ENCODE results near the gene PDGFB.

Gene PDGFB

DNA sequence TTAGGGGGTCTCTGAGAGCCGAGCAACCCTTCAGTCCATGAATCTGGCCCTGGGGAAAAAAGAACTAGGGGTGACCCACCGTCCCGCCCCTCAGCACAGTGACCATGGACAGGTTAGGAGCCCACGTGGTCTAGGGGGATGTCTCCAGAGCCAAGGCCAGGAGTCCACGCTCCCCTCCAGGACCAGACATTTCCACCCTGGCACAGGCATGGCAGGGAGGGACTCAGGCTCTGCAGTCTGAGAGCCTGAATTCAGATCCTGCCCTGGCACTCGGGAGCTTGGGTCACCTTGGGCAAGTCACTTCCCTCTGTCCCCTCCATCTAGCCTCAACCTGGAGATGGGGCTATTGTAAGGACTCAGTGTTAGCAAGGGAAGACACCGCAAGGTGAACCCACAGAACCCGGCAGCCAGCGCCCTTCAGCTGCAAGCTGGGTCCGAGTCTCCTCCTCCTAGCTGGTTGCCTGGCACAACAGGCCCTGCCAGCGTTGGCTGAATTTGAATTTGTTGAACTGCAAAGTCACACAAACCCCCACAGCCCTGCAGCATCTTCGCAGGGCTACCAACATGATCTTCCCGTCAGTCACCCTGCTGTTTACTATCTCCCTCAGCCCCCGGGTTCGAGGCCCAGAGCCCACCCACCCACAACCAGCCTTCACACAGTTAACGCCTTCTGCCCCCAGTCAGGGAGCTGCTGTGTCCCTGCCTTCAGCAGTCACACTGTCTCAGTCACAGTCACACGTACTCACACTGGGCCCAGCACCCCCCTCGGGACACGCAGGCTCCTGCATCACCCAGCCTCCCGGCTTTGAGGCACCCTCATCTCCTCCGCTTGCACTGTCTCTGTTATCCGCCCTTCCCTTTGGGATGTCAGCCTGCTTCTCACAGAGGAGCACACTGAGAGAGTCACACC, 603 bp upstream of the PDGFB start:
- Histone ChIP-seq H3K4me3 (ENCODE audit: low read depth, low read length) (no peak overlapping the region), H3K36me3 (ENCODE audit: insufficient read depth, low read length) (no peaks in the 10 kb centered on the region), H3K79me2 (ENCODE audit: control insufficient read depth, insufficient read depth, low read length, unreplicated experiment) (no peaks in the 10 kb centered on the region), H2AFZ (ENCODE audit: low read length, unreplicated experiment) (no peak overlapping the region), H3K4me1 (ENCODE audit: control insufficient read depth, insufficient read depth, low read length, unreplicated experiment) (no peaks in the 10 kb centered on the region), H3K27me3 (ENCODE audit: insufficient read depth, low read length) (peaks cover 33% of the 10 kb centered on the region; the same call in 1 of the 2 replicates), H3K27ac (ENCODE audit: low read depth, low read length) (no peak overlapping the region)

GRCh38 chr22:39244136-39244495, 666 bp downstream of the PDGFB start:
- Histone ChIP-seq H3K36me3 (ENCODE audit: insufficient read depth, low read length) (no peaks in the 10 kb centered on the region), H3K27me3 (ENCODE audit: insufficient read depth, low read length) (peaks cover 33% of the 10 kb centered on the region; the same call in 1 of the 2 replicates), H3K4me3 (ENCODE audit: low read depth, low read length) (peak overlapping the region; percentile 45), H3K4me1 (ENCODE audit: control insufficient read depth, insufficient read depth, low read length, unreplicated experiment) (no peaks in the 10 kb centered on the region), H2AFZ (ENCODE audit: low read length, unreplicated experiment) (no peak overlapping the region), H3K27ac (ENCODE audit: low read depth, low read length) (no peak overlapping the region), H3K79me2 (ENCODE audit: control insufficient read depth, insufficient read depth, low read length, unreplicated experiment) (no peaks in the 10 kb centered on the region)

- Histone ChIP-seq H3K4me1 (ENCODE audit: control insufficient read depth, insufficient read depth, low read length, unreplicated experiment) (no peaks in the 10 kb centered on the region), H3K79me2 (ENCODE audit: control insufficient read depth, insufficient read depth, low read length, unreplicated experiment) (no peaks in the 10 kb centered on the region), H3K27ac (ENCODE audit: low read depth, low read length) (no peak overlapping the region), H3K36me3 (ENCODE audit: insufficient read depth, low read length) (no peaks in the 10 kb centered on the region), H2AFZ (ENCODE audit: low read length, unreplicated experiment) (no peak overlapping the region), H3K27me3 (ENCODE audit: insufficient read depth, low read length) (peaks cover 33% of the 10 kb centered on the region; the same call in 1 of the 2 replicates), H3K4me3 (ENCODE audit: low read depth, low read length) (peak overlapping the region; percentile 49; the same call in 1 of the 2 replicates)
These were observed 1.2 kb downstream of the PDGFB start for GRCh38 chr22:39243439-39244135.

GRCh38 chr22:39242595-39243438, 2.0 kb downstream of the PDGFB start:
- Histone ChIP-seq H3K36me3 (ENCODE audit: insufficient read depth, low read length) (no peaks in the 10 kb centered on the region), H3K79me2 (ENCODE audit: control insufficient read depth, insufficient read depth, low read length, unreplicated experiment) (no peaks in the 10 kb centered on the region), H2AFZ (ENCODE audit: low read length, unreplicated experiment) (no peak overlapping the region), H3K4me1 (ENCODE audit: control insufficient read depth, insufficient read depth, low read length, unreplicated experiment) (no peaks in the 10 kb centered on the region), H3K27me3 (ENCODE audit: insufficient read depth, low read length) (peaks cover 33% of the 10 kb centered on the region; the same call in 1 of the 2 replicates), H3K4me3 (ENCODE audit: low read depth, low read length) (peak overlapping the region; percentile 31; the same call in 1 of the 2 replicates), H3K27ac (ENCODE audit: low read depth, low read length) (no peak overlapping the region)

DNA sequence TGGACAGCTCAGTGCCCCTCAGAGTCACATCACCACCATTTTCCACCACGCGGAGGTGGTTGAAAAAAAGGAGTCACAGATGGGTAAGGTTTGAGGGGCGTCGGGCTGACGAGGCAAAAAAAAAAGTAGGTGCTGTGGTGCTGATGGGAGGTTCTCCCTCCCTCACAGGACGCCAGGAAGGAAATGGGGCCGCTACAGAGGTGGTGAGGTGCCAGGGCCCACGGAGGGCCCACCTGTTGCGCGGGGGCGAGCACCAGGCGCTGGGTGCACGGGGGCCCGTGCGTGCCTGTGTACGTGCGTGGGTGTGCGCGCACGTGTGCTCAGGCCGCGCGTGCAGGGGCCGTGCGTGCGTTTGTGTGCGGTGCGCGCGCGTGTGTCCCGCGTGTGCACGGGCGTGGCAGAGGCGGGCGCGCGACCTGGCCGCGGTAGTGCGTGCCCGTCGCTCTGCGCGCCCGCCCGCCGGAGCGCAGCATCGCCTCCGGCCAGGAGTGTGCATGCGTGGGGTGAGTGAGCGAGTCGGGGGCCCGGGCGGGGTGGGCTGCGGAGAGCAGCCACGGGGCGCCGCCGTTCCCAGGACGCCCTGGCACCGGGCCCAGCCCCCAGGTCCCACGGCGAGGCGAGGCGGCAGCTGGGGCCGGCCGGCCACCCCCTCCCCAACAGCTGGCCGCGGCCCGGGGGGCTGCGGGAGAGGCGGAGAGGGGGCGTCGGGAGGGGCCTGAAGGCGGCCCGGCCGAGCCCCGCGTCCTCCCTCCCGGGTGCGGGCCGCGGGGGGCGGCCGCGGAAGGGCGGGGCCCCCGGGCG, 2.8 kb downstream of the PDGFB start:
- no peaks in the 10 kb centered on the region for H3K36me3 ChIP-seq (ENCODE audit: insufficient read depth, low read length)
- H3K27me3 ChIP-seq (ENCODE audit: insufficient read depth, low read length): peaks cover 33% of the 10 kb centered on the region; the same call in 1 of the 2 replicates
- H3K4me1 ChIP-seq (ENCODE audit: control insufficient read depth, insufficient read depth, low read length, unreplicated experiment): no peaks in the 10 kb centered on the region
- H2AFZ ChIP-seq (ENCODE audit: low read length, unreplicated experiment): no peak overlapping the region
- no peak overlapping the region for H3K27ac ChIP-seq (ENCODE audit: low read depth, low read length)
- no peaks in the 10 kb centered on the region for H3K79me2 ChIP-seq (ENCODE audit: control insufficient read depth, insufficient read depth, low read length, unreplicated experiment)
- no peak overlapping the region for H3K4me3 ChIP-seq (ENCODE audit: low read depth, low read length)

DNA sequence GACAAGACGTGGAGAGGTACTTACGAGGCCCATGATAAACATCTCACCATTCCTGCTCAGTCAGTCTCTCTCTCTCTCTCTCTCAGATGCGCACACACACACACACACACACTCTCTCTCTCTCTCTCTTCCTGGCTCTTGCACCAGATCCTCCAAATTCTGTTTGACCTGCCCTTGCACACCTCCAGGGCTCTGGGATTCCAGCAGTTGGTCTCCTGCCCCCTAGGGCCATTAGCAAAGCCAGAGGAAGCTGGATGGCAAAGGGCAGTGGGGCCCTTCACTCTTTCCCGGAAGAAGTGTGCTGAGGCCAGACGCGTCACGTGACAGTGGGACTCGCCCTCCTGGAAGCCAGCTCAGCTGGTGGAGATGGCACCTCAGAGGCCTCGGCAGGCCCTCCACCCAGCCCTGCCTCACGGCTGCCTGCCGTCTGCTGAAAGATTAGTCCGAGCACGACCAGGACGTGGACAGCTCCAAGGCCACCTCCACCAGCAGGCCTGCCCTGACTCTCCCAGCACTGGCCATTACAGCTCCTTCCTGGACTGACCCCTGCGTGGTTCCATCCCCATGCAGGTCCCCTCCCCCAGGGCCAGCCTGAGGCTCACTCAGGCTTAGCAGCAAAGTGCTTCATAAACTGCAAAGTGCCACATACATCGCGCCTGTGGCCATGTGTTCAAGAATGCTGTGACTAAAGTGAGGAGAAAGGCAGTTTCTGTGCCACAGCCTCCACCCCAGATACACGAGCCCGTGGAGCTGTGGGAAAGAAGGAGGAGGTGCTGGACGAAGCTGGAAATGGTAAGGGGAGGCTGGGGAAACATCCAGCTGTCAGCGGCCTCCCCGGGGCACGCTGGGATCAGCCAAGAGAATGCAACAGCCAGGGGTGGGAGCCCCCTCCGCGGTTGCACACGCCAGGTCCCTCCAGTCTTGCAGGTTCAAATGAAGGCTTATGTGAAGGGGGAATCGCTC, 3.7 kb downstream of the PDGFB start:
- no peaks in the 10 kb centered on the region for H3K4me1 ChIP-seq (ENCODE audit: control insufficient read depth, insufficient read depth, low read length, unreplicated experiment)
- H3K4me3 ChIP-seq (ENCODE audit: low read depth, low read length): no peak overlapping the region
- H3K79me2 ChIP-seq (ENCODE audit: control insufficient read depth, insufficient read depth, low read length, unreplicated experiment): no peaks in the 10 kb centered on the region
- H3K27me3 ChIP-seq (ENCODE audit: insufficient read depth, low read length): peaks cover 32% of the 10 kb centered on the region; the same call in 1 of the 2 replicates
- no peak overlapping the region for H3K27ac ChIP-seq (ENCODE audit: low read depth, low read length)
- no peak overlapping the region for H2AFZ ChIP-seq (ENCODE audit: low read length, unreplicated experiment)
- no peaks in the 10 kb centered on the region for H3K36me3 ChIP-seq (ENCODE audit: insufficient read depth, low read length)

- Histone ChIP-seq H3K4me3 (ENCODE audit: low read depth, low read length) (no peak overlapping the region), H3K27ac (ENCODE audit: low read depth, low read length) (no peak overlapping the region), H3K4me1 (ENCODE audit: control insufficient read depth, insufficient read depth, low read length, unreplicated experiment) (no peaks in the 10 kb centered on the region), H2AFZ (ENCODE audit: low read length, unreplicated experiment) (no peak overlapping the region), H3K27me3 (ENCODE audit: insufficient read depth, low read length) (peaks cover 25% of the 10 kb centered on the region; the same call in 1 of the 2 replicates), H3K79me2 (ENCODE audit: control insufficient read depth, insufficient read depth, low read length, unreplicated experiment) (no peaks in the 10 kb centered on the region), H3K36me3 (ENCODE audit: insufficient read depth, low read length) (no peaks in the 10 kb centered on the region)
These were observed 5.0 kb downstream of the PDGFB start for GRCh38 chr22:39239561-39240423.

DNA sequence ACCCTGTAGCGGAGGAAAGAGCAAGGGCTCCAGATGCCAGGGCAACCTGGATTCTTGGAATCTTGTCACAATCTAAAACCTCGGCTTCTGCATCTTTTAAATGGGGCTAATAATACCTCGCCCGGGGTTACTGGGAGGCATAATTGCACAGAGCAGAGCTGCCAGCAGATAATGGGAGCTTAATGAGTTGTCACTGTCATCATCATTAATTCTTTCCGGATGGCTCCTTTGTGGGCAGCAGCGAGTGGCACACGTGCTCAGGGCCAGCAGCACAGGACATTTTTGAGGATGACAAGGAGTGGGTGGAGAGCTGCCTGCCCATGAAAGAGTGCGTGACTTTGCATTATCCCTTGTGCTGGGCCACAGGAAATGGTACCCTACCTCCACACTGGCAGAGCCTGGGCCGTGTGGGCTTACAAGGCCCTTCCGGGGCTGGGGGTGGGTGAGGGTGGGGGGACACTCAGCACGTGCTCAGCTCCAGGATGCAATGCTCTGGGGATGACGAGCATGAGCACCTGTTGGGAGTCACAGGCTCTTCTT, 5.7 kb downstream of the PDGFB start:
- no peak overlapping the region for H2AFZ ChIP-seq (ENCODE audit: low read length, unreplicated experiment)
- peaks cover 21% of the 10 kb centered on the region; the same call in 1 of the 2 replicates for H3K27me3 ChIP-seq (ENCODE audit: insufficient read depth, low read length)
- no peaks in the 10 kb centered on the region for H3K79me2 ChIP-seq (ENCODE audit: control insufficient read depth, insufficient read depth, low read length, unreplicated experiment)
- H3K4me3 ChIP-seq (ENCODE audit: low read depth, low read length): no peak overlapping the region
- H3K36me3 ChIP-seq (ENCODE audit: insufficient read depth, low read length): no peaks in the 10 kb centered on the region
- no peaks in the 10 kb centered on the region for H3K4me1 ChIP-seq (ENCODE audit: control insufficient read depth, insufficient read depth, low read length, unreplicated experiment)
- no peak overlapping the region for H3K27ac ChIP-seq (ENCODE audit: low read depth, low read length)
